K562 (cell line): Measurements from ENCODE around the gene CD84. TPM values are rescaled to one million over a fixed set of nuclear protein-coding genes. Genes with fewer than 3 reads are reported as not detected.

Experiments
- ARID2 ChIP-seq: fragments of 450-650 bp; IDR thresholded peaks from 2 replicates; pipeline ENCODE4 v1.6.1; 2017; ENCODE audit warnings: antibody characterized with exemption, mild to moderate bottlenecking
- BRCA1 ChIP-seq, 2 experiments: fragments of 450-650 bp in 1 of 2; sonication (generic) in 1 of 2; formaldehyde crosslinking in 1 of 2; IDR thresholded peaks; 2 replicates each; pipeline versions ENCODE4 v1.5.0 to v1.6.1; 2017 to 2020; ENCODE audit warnings: mild to moderate bottlenecking in 1 of 2, missing genetic modification reagents in 1 of 2
- EGR1 ChIP-seq: fragments of 450-650 bp; conservative IDR thresholded peaks from 2 replicates; pipeline ENCODE4 v1.6.1; 2017; ENCODE audit warnings: mild to moderate bottlenecking
- HDAC1 ChIP-seq, 2 experiments: fragments of 450-650 bp; IDR thresholded peaks; 2 replicates each; pipeline ENCODE4 v1.6.1; 2016 to 2017; ENCODE audit warnings: inconsistent platforms in 1 of 2, mild to moderate bottlenecking in 1 of 2, moderate library complexity in 1 of 2
- MEF2A ChIP-seq: IDR thresholded peaks from 2 replicates; pipeline ENCODE4 v1.6.1; 2011; ENCODE audit warnings: low read depth, mild to moderate bottlenecking, low read length, moderate library complexity; ENCODE audit not compliant: control insufficient read depth
- PHF21A ChIP-seq: fragments of 450-650 bp; IDR thresholded peaks from 2 replicates; pipeline ENCODE4 v1.6.1; 2017; ENCODE audit warnings: low read depth, borderline replicate concordance
- SIN3A ChIP-seq, 2 experiments: fragments of 150-350 bp in 1 of 2; IDR thresholded peaks; 2 replicates each; pipeline ENCODE4 v1.6.1; 2011 to 2016; ENCODE audit warnings: borderline replicate concordance in 2 of 2, low read depth in 2 of 2, low read length in 2 of 2, mild to moderate bottlenecking in 2 of 2, moderate library complexity in 2 of 2; ENCODE audit not compliant: control insufficient read depth in 1 of 2
- SIX5 ChIP-seq, 2 experiments: IDR thresholded peaks; 2 replicates each; pipeline ENCODE4 v1.6.1; 2011; ENCODE audit warnings: low read length in 2 of 2, borderline replicate concordance in 1 of 2, low read depth in 1 of 2, mild to moderate bottlenecking in 1 of 2, moderate library complexity in 1 of 2; ENCODE audit not compliant: insufficient read depth in 1 of 2
- SOX6 ChIP-seq: fragments of 450-650 bp; IDR thresholded peaks from 2 replicates; pipeline ENCODE4 v1.6.1; 2014; ENCODE audit warnings: mild to moderate bottlenecking
- SPI1 ChIP-seq: IDR thresholded peaks from 2 replicates; pipeline ENCODE4 v1.6.1; 2011; ENCODE audit warnings: low read depth, low read length, control low read depth, borderline replicate concordance
- TAF1 ChIP-seq: IDR thresholded peaks from 2 replicates; pipeline ENCODE4 v1.6.1; 2011; ENCODE audit warnings: mild to moderate bottlenecking, low read length, moderate library complexity; ENCODE audit not compliant: insufficient read depth, control insufficient read depth, severe bottlenecking; ENCODE audit errors: extremely low read depth
- TARDBP ChIP-seq: fragments of 450-650 bp; IDR thresholded peaks from 2 replicates; pipeline ENCODE4 v1.6.1; 2016
- TRIM24 ChIP-seq, 2 experiments: fragments of 450-650 bp; IDR thresholded peaks; 2 replicates each; pipeline ENCODE4 v1.6.1; 2016
- VEZF1 ChIP-seq: fragments of 200-800 bp; sonication (Bioruptor generic); IDR thresholded peaks from 2 replicates; pipeline ENCODE4 v1.6.1; 2017; ENCODE audit warnings: missing genetic modification characterization, missing compliant biosample characterization
- ZNF134 ChIP-seq: fragments of 250-450 bp; sonication (Bioruptor Pico); conservative IDR thresholded peaks from 2 replicates; pipeline ENCODE4 v1.4.0; 2020
- ZNF24 ChIP-seq: fragments of 450-650 bp; IDR thresholded peaks from 2 replicates; pipeline ENCODE4 v1.6.1; 2016
- ZNF436 ChIP-seq: fragments of 250-450, 450-650 bp; sonication (Bioruptor Pico); formaldehyde crosslinking; IDR thresholded peaks from 2 replicates; pipeline ENCODE4 v1.7.0; 2020; ENCODE audit warnings: mild to moderate bottlenecking
- polyA plus RNA-seq, 8 experiments: library from polyadenylated mRNA; depleted of rRNA in 4 of 8; stranded (reverse) in 5 of 8; unstranded in 3 of 8; fragments of >200 nt; fragmentation: Nextera tagmentation in 2 of 8; fragmentation: Illumina TruSeq in 1 of 8; extraction: Ambion mirVana in 2 of 8; extraction: Trizol in 1 of 8; gene quantifications; 2 replicates each; pipeline versions ENCODE4 v1.2.1 to v1.2.3, GENCODE V29; 2011 to 2014; ENCODE audit warnings: inconsistent platforms in 1 of 8, missing spikeins in 1 of 8
- total RNA-seq, 7 experiments: library from RNA; depleted of rRNA in 6 of 7; stranded (reverse); fragments of >200 nt in 6 of 7; fragmentation: Illumina TruSeq in 2 of 7; extraction: Trizol in 2 of 7; gene quantifications; 2 replicates each; pipeline versions ENCODE4 v1.2.1 to v1.2.3, GENCODE V29; 2011 to 2021; ENCODE audit warnings: low replicate concordance in 1 of 7
- TF ChIP-seq, protein P1 (sequence below): fragments of 250-450 bp; sonication (Bioruptor Pico); IDR thresholded peaks from 2 replicates; pipeline ENCODE4 v1.4.0; 2020; ENCODE audit warnings: mild to moderate bottlenecking
- TF ChIP-seq, protein P2 (sequence below): sonication (generic); formaldehyde crosslinking; IDR thresholded peaks from 2 replicates; pipeline ENCODE4 v1.8.1; 2022; ENCODE audit warnings: missing genetic modification reagents
- TF ChIP-seq, protein P3 (sequence below): fragments of 250-450 bp; sonication (Bioruptor Pico); IDR thresholded peaks from 2 replicates; pipeline ENCODE4 v1.8.0; 2022; ENCODE audit warnings: inconsistent platforms
- TF ChIP-seq, protein P4 (sequence below): sonication (generic); formaldehyde crosslinking; IDR thresholded peaks from 2 replicates; pipeline ENCODE4 v1.8.1; 2023; ENCODE audit warnings: mild to moderate bottlenecking, missing genetic modification reagents

Gene CD84
- total and polyA plus RNA-seq, 9 of the 15 experiments (the other 6 are each of a cell fraction or from before 2014, with no cell fraction given), result 0.82 to 6.8 (median 2.0) TPM

- TF ChIP-seq, protein P1, sequence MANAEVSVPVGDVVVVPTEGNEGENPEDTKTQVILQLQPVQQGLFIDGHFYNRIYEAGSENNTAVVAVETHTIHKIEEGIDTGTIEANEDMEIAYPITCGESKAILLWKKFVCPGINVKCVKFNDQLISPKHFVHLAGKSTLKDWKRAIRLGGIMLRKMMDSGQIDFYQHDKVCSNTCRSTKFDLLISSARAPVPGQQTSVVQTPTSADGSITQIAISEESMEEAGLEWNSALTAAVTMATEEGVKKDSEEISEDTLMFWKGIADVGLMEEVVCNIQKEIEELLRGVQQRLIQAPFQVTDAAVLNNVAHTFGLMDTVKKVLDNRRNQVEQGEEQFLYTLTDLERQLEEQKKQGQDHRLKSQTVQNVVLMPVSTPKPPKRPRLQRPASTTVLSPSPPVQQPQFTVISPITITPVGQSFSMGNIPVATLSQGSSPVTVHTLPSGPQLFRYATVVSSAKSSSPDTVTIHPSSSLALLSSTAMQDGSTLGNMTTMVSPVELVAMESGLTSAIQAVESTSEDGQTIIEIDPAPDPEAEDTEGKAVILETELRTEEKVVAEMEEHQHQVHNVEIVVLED (CRISPR knock-in tag), result peak; percentile 42; the same call in 1 of the 2 replicates
- TF ChIP-seq ARID2, result no peak
- TF ChIP-seq EGR1, result no peak
- no peak for TF ChIP-seq ZNF436
- TF ChIP-seq, protein P2, sequence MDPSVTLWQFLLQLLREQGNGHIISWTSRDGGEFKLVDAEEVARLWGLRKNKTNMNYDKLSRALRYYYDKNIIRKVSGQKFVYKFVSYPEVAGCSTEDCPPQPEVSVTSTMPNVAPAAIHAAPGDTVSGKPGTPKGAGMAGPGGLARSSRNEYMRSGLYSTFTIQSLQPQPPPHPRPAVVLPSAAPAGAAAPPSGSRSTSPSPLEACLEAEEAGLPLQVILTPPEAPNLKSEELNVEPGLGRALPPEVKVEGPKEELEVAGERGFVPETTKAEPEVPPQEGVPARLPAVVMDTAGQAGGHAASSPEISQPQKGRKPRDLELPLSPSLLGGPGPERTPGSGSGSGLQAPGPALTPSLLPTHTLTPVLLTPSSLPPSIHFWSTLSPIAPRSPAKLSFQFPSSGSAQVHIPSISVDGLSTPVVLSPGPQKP (CRISPR knock-in tag), result no peak
- TF ChIP-seq TARDBP, result no peak
- TF ChIP-seq PHF21A, result no peak
- TF ChIP-seq, protein P3, sequence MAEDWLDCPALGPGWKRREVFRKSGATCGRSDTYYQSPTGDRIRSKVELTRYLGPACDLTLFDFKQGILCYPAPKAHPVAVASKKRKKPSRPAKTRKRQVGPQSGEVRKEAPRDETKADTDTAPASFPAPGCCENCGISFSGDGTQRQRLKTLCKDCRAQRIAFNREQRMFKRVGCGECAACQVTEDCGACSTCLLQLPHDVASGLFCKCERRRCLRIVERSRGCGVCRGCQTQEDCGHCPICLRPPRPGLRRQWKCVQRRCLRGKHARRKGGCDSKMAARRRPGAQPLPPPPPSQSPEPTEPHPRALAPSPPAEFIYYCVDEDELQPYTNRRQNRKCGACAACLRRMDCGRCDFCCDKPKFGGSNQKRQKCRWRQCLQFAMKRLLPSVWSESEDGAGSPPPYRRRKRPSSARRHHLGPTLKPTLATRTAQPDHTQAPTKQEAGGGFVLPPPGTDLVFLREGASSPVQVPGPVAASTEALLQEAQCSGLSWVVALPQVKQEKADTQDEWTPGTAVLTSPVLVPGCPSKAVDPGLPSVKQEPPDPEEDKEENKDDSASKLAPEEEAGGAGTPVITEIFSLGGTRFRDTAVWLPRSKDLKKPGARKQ (CRISPR knock-in tag), result no peak
- no peak for TF ChIP-seq TRIM24 (IDR thresholded peaks at IDR 0.05)
- TF ChIP-seq SPI1, result no peak
- TF ChIP-seq, protein P4, sequence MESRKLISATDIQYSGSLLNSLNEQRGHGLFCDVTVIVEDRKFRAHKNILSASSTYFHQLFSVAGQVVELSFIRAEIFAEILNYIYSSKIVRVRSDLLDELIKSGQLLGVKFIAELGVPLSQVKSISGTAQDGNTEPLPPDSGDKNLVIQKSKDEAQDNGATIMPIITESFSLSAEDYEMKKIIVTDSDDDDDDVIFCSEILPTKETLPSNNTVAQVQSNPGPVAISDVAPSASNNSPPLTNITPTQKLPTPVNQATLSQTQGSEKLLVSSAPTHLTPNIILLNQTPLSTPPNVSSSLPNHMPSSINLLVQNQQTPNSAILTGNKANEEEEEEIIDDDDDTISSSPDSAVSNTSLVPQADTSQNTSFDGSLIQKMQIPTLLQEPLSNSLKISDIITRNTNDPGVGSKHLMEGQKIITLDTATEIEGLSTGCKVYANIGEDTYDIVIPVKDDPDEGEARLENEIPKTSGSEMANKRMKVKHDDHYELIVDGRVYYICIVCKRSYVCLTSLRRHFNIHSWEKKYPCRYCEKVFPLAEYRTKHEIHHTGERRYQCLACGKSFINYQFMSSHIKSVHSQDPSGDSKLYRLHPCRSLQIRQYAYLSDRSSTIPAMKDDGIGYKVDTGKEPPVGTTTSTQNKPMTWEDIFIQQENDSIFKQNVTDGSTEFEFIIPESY (CRISPR knock-in tag), result no peak
- TF ChIP-seq HDAC1 (IDR thresholded peaks at IDR 0.05), result no peak
- no peak for TF ChIP-seq TAF1
- TF ChIP-seq BRCA1 (IDR thresholded peaks at IDR 0.05), result no peak
- no peak for TF ChIP-seq BRCA1 (CRISPR knock-in tag; IDR thresholded peaks at IDR 0.05)
- TF ChIP-seq MEF2A, result no peak
- TF ChIP-seq VEZF1 (CRISPR knock-in tag), result no peak
- TF ChIP-seq ZNF24, result no peak
- TF ChIP-seq SIX5 (IDR thresholded peaks at IDR 0.05; ENCODE audit: borderline replicate concordance in 1 of 2, insufficient read depth in 1 of 2, low read depth in 1 of 2, low read length in 2 of 2), result no peak
- no peak for TF ChIP-seq SIN3A (IDR thresholded peaks at IDR 0.05; ENCODE audit: borderline replicate concordance in 2 of 2, control insufficient read depth in 1 of 2, low read depth in 2 of 2, low read length in 2 of 2)
- TF ChIP-seq SOX6, result no peak
- TF ChIP-seq ZNF134 (CRISPR knock-in tag), result no peak
Observed at GRCh38 chr1:160541622-160542302, 37.5 kb downstream of the CD84 start (continued).
